ENCODE results near the gene RASGRF1.

- TF ChIP-seq, protein P1, sequence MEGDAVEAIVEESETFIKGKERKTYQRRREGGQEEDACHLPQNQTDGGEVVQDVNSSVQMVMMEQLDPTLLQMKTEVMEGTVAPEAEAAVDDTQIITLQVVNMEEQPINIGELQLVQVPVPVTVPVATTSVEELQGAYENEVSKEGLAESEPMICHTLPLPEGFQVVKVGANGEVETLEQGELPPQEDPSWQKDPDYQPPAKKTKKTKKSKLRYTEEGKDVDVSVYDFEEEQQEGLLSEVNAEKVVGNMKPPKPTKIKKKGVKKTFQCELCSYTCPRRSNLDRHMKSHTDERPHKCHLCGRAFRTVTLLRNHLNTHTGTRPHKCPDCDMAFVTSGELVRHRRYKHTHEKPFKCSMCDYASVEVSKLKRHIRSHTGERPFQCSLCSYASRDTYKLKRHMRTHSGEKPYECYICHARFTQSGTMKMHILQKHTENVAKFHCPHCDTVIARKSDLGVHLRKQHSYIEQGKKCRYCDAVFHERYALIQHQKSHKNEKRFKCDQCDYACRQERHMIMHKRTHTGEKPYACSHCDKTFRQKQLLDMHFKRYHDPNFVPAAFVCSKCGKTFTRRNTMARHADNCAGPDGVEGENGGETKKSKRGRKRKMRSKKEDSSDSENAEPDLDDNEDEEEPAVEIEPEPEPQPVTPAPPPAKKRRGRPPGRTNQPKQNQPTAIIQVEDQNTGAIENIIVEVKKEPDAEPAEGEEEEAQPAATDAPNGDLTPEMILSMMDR (IDR thresholded peaks at IDR 0.05) = no peak
- no peak for TF ChIP-seq POLR2A (IDR thresholded peaks at IDR 0.05)
These were observed 122.5 kb downstream of the RASGRF1 start for GRCh38 chr15:78968114-78968513.
